ENCODE measurements around the gene CAP2. TPM values are rescaled to one million over a fixed set of nuclear protein-coding genes. Genes with fewer than 3 reads are reported as not detected.

Gene CAP2
- total RNA-seq, 1 donor from 2014 or later: 55.3 TPM

DNA sequence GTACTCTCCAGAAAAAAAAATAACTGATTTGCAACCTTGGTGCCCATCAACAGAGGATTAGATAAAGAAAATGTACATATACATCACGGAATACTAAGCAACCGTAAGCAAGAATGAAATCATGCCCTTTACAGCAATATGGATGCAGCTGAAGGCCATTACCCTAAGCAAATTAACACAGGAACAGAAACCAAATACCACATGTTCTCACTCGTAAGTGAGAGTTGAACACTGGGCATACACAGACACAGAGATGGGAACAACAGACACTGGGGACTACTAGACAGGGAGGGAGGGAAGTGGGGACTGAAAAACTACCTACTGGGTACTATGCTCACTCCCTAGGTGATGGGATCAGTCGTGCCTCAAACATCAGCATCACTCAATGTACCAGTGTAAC lies 32.8 kb upstream of the CAP2 start:
- Histone ChIP-seq H3K27ac (ENCODE audit: low read depth, low read length) (no peak overlapping the region), H3K4me1 (ENCODE audit: insufficient read depth, low read length) (no peaks in the 10 kb centered on the region), H3K9me3 (ENCODE audit: insufficient read depth, low read depth, low read length) (no peaks in the 10 kb centered on the region), H3K9ac (ENCODE audit: low read length) (no peak overlapping the region), H4K20me1 (ENCODE audit: insufficient read depth, low read length) (no peaks in the 10 kb centered on the region), H3K36me3 (ENCODE audit: insufficient read depth, low read length) (no peaks in the 10 kb centered on the region), H3K4me2 (ENCODE audit: low read length) (no peak overlapping the region), H3K27me3 (ENCODE audit: insufficient read depth, low read length) (no peaks in the 10 kb centered on the region), H2AFZ (ENCODE audit: low read depth, low read length) (no peak overlapping the region), H3K79me2 (ENCODE audit: insufficient read depth, low read length) (no peaks in the 10 kb centered on the region), H3K4me3 (ENCODE audit: insufficient read depth, low read depth, low read length) (no peak overlapping the region)
- no peaks in the 10 kb centered on the region for H3K36me3 Mint-ChIP-seq (ENCODE audit: low read depth, unreplicated experiment)
- no peak for TF ChIP-seq EZH2 (IDR thresholded peaks at IDR 0.05; ENCODE audit: insufficient read depth, low read length)
- TF ChIP-seq, protein P1, sequence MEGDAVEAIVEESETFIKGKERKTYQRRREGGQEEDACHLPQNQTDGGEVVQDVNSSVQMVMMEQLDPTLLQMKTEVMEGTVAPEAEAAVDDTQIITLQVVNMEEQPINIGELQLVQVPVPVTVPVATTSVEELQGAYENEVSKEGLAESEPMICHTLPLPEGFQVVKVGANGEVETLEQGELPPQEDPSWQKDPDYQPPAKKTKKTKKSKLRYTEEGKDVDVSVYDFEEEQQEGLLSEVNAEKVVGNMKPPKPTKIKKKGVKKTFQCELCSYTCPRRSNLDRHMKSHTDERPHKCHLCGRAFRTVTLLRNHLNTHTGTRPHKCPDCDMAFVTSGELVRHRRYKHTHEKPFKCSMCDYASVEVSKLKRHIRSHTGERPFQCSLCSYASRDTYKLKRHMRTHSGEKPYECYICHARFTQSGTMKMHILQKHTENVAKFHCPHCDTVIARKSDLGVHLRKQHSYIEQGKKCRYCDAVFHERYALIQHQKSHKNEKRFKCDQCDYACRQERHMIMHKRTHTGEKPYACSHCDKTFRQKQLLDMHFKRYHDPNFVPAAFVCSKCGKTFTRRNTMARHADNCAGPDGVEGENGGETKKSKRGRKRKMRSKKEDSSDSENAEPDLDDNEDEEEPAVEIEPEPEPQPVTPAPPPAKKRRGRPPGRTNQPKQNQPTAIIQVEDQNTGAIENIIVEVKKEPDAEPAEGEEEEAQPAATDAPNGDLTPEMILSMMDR (IDR thresholded peaks at IDR 0.05; ENCODE audit: insufficient read depth, low read depth, low read length): no peak
- H3K4me1 Mint-ChIP-seq (ENCODE audit: low read depth, unreplicated experiment): no peaks in the 10 kb centered on the region
- H3K4me3 Mint-ChIP-seq (ENCODE audit: unreplicated experiment): no peak overlapping the region
- peaks cover 3% of the 10 kb centered on the region for H3K9me3 Mint-ChIP-seq (ENCODE audit: unreplicated experiment)
- DNase-seq (ENCODE audit: low read depth): no peak
- no peak overlapping the region for H3K27ac Mint-ChIP-seq (ENCODE audit: unreplicated experiment)
- peaks cover 2% of the 10 kb centered on the region for H3K27me3 Mint-ChIP-seq (ENCODE audit: low read depth, unreplicated experiment)
- no peak for FAIRE-seq

DNA sequence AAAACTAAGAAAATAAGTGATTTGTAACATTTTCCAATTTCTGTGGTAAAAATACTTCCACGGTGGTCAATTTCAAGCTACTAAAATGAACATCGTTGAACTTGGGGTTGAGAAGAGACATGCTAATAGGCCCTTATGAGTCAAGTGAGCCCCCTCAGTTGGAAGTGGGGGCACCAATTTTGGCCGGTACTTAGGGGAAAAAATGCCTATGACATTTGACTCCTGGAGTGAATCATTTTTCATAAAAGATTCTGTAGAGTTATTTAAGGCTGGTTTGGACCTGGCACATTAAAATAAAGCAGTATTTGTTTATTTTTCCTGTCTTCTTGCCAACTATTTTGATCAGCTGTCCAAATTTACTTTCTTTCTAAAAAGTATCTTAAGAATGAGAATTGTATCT lies 32.4 kb upstream of the CAP2 start:
- H3K27ac Mint-ChIP-seq (ENCODE audit: unreplicated experiment): no peak overlapping the region
- no peak overlapping the region for H3K4me3 Mint-ChIP-seq (ENCODE audit: unreplicated experiment)
- no peak for FAIRE-seq
- Histone ChIP-seq H3K4me1 (ENCODE audit: insufficient read depth, low read length) (no peaks in the 10 kb centered on the region), H4K20me1 (ENCODE audit: insufficient read depth, low read length) (no peaks in the 10 kb centered on the region), H3K27me3 (ENCODE audit: insufficient read depth, low read length) (no peaks in the 10 kb centered on the region), H3K4me2 (ENCODE audit: low read length) (no peak overlapping the region), H3K27ac (ENCODE audit: low read depth, low read length) (no peak overlapping the region), H3K36me3 (ENCODE audit: insufficient read depth, low read length) (no peaks in the 10 kb centered on the region), H2AFZ (ENCODE audit: low read depth, low read length) (no peak overlapping the region), H3K9ac (ENCODE audit: low read length) (no peak overlapping the region), H3K79me2 (ENCODE audit: insufficient read depth, low read length) (no peaks in the 10 kb centered on the region), H3K4me3 (ENCODE audit: insufficient read depth, low read depth, low read length) (no peak overlapping the region), H3K9me3 (ENCODE audit: insufficient read depth, low read depth, low read length) (no peaks in the 10 kb centered on the region)
- H3K4me1 Mint-ChIP-seq (ENCODE audit: low read depth, unreplicated experiment): no peaks in the 10 kb centered on the region
- no peaks in the 10 kb centered on the region for H3K36me3 Mint-ChIP-seq (ENCODE audit: low read depth, unreplicated experiment)
- TF ChIP-seq, protein P1 (IDR thresholded peaks at IDR 0.05; ENCODE audit: insufficient read depth, low read depth, low read length): no peak
- no peak for TF ChIP-seq EZH2 (IDR thresholded peaks at IDR 0.05; ENCODE audit: insufficient read depth, low read length)
- H3K27me3 Mint-ChIP-seq (ENCODE audit: low read depth, unreplicated experiment): peaks cover 2% of the 10 kb centered on the region
- DNase-seq (ENCODE audit: low read depth): peak; percentile 48
- H3K9me3 Mint-ChIP-seq (ENCODE audit: unreplicated experiment): peaks cover 3% of the 10 kb centered on the region

DNA sequence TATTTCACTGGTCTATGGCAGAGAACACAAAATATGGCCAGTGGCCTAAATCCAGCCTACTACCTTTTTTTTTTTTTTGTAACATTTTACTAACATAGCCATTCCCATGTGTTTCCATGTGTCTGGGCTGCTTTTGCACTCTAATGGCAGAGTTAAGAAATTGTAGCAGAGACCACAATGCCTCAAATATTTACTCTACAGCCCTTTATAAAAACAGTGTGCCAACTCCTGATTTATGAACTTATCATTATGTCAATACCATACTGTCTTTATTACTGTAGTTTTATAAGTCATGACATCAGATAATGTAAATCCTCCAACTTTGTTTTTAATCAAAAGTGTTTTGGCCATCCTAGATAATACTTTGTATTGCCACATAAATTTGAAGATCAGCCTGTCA lies 27.4 kb upstream of the CAP2 start:
- no peak overlapping the region for H2AFZ ChIP-seq (ENCODE audit: low read depth, low read length)
- DNase-seq (ENCODE audit: low read depth) (no peak), FAIRE-seq (no peak)
- Mint-ChIP-seq H3K4me1 (ENCODE audit: low read depth, unreplicated experiment) (no peaks in the 10 kb centered on the region), H3K9me3 (ENCODE audit: unreplicated experiment) (no peaks in the 10 kb centered on the region), H3K27ac (ENCODE audit: unreplicated experiment) (no peak overlapping the region), H3K27me3 (ENCODE audit: low read depth, unreplicated experiment) (no peaks in the 10 kb centered on the region), H3K36me3 (ENCODE audit: low read depth, unreplicated experiment) (no peaks in the 10 kb centered on the region), H3K4me3 (ENCODE audit: unreplicated experiment) (no peak overlapping the region)
- H3K27me3 ChIP-seq (ENCODE audit: insufficient read depth, low read length): no peaks in the 10 kb centered on the region
- TF ChIP-seq EZH2 (IDR thresholded peaks at IDR 0.05; ENCODE audit: insufficient read depth, low read length): no peak
- TF ChIP-seq, protein P1 (IDR thresholded peaks at IDR 0.05; ENCODE audit: insufficient read depth, low read depth, low read length): no peak
- no peaks in the 10 kb centered on the region for H3K9me3 ChIP-seq (ENCODE audit: insufficient read depth, low read depth, low read length)
- H3K4me3 ChIP-seq (ENCODE audit: insufficient read depth, low read depth, low read length): no peak overlapping the region
- H3K36me3 ChIP-seq (ENCODE audit: insufficient read depth, low read length): no peaks in the 10 kb centered on the region
- no peaks in the 10 kb centered on the region for H3K4me1 ChIP-seq (ENCODE audit: insufficient read depth, low read length)
- H4K20me1 ChIP-seq (ENCODE audit: insufficient read depth, low read length): no peaks in the 10 kb centered on the region
- H3K9ac ChIP-seq (ENCODE audit: low read length): no peak overlapping the region
- no peak overlapping the region for H3K4me2 ChIP-seq (ENCODE audit: low read length)
- H3K27ac ChIP-seq (ENCODE audit: low read depth, low read length): no peak overlapping the region
- H3K79me2 ChIP-seq (ENCODE audit: insufficient read depth, low read length): no peaks in the 10 kb centered on the region
